Fibroblast of lung (primary cell): ENCODE results near the gene S100A5. TPM values are rescaled to one million over a fixed set of nuclear protein-coding genes. Genes with fewer than 3 reads are reported as not detected.

Source experiments
- DNase-seq, 2 donors: peaks; one replicate each; pipeline versions ENCODE4 v3.0.0 to v3.0.0-alpha.2; 2010; ENCODE audit warnings: low read depth in 2 of 2
- H2AFZ ChIP-seq: 2 replicates; pipeline ENCODE4 v1.5.1; 2012; ENCODE audit warnings: low read length, control low read depth, inconsistent platforms
- H3K27ac ChIP-seq: 2 replicates; pipeline ENCODE4 v1.5.1; 2011; ENCODE audit warnings: low read length, control low read depth; ENCODE audit not compliant: insufficient read depth
- H3K27me3 ChIP-seq: 2 replicates; pipeline ENCODE4 v1.5.1; 2011; ENCODE audit warnings: mild to moderate bottlenecking, low read length; ENCODE audit not compliant: control insufficient read depth, insufficient read depth
- H3K36me3 ChIP-seq: 2 replicates; pipeline ENCODE4 v1.5.1; 2011; ENCODE audit warnings: low read length; ENCODE audit not compliant: control insufficient read depth, insufficient read depth
- H3K4me1 ChIP-seq: 2 replicates; pipeline ENCODE4 v1.5.1; 2011; ENCODE audit warnings: low read length; ENCODE audit not compliant: control insufficient read depth, insufficient read depth; ENCODE audit errors: extremely low read depth
- H3K4me2 ChIP-seq: 2 replicates; pipeline ENCODE4 v1.5.1; 2011; ENCODE audit warnings: low read length, control low read depth; ENCODE audit not compliant: insufficient read depth; ENCODE audit errors: extremely low read depth
- H3K4me3 ChIP-seq, 4 experiments: fragments of 200-600 bp in 1 of 4; sonication (generic) in 1 of 4; replicated peaks in 1 of 4; 2 replicates each; pipeline ENCODE4 v1.5.1; 2011 to 2016; ENCODE audit warnings: low read length in 4 of 4, low read depth in 3 of 4, mild to moderate bottlenecking in 3 of 4, control low read depth in 2 of 4, inconsistent platforms in 1 of 4, mixed read lengths in 1 of 4; ENCODE audit not compliant: insufficient read depth in 1 of 4; ENCODE audit errors: control extremely low read depth in 1 of 4
- H3K79me2 ChIP-seq: 2 replicates; pipeline ENCODE4 v1.5.1; 2012; ENCODE audit warnings: mild to moderate bottlenecking, low read length, inconsistent platforms; ENCODE audit not compliant: control insufficient read depth, insufficient read depth
- H3K9ac ChIP-seq: 2 replicates; pipeline ENCODE4 v1.5.1; 2011; ENCODE audit warnings: mild to moderate bottlenecking, low read length, control low read depth; ENCODE audit not compliant: insufficient read depth
- H3K9me3 ChIP-seq: 2 replicates; pipeline ENCODE4 v1.5.1; 2012; ENCODE audit warnings: low read depth, low read length; ENCODE audit not compliant: control insufficient read depth, insufficient read depth
- H4K20me1 ChIP-seq: 2 replicates; pipeline ENCODE4 v1.5.1; 2011; ENCODE audit warnings: low read length; ENCODE audit not compliant: control insufficient read depth, insufficient read depth; ENCODE audit errors: extremely low read depth
- CTCF ChIP-seq, 2 donors: IDR thresholded peaks in 1 of 2; conservative IDR thresholded peaks in 1 of 2; 1 replicate in 1 of 2; 2 replicates in 1 of 2; pipeline ENCODE4 v1.5.1; 2011 to 2012; ENCODE audit warnings: low read length in 2 of 2, control low read depth in 1 of 2, inconsistent platforms in 1 of 2, low read depth in 1 of 2, mild to moderate bottlenecking in 1 of 2
- EZH2 ChIP-seq: IDR thresholded peaks from 2 replicates; pipeline ENCODE4 v1.5.1; 2012; ENCODE audit warnings: low read length, control low read depth, mild to moderate bottlenecking; ENCODE audit errors: missing control alignments
- polyA plus RNA-seq, 2 donors: library from polyadenylated mRNA; depleted of rRNA in 1 of 2; stranded (reverse) in 1 of 2; unstranded in 1 of 2; fragments of >200 nt; gene quantifications; 2 replicates each; pipeline ENCODE4 v1.2.1, GENCODE V29; 2011 to 2012; ENCODE audit warnings: missing spikeins in 1 of 2
- total RNA-seq: library from RNA; depleted of rRNA; stranded (reverse); fragments of >200 nt; gene quantifications from 2 replicates; pipeline ENCODE4 v1.2.1, GENCODE V29; 2014

Gene S100A5
- total and polyA plus RNA-seq, 2 donors (not counting 1 experiment from before 2014, with no cell fraction given): 0.20 TPM; not detected in 1

- H3K27me3 ChIP-seq: no peaks in the 10 kb centered on the region
- DNase-seq: no peak
- TF ChIP-seq EZH2: no peak
- no peak for TF ChIP-seq CTCF (conservative IDR thresholded peaks at IDR 0.05 in 1 of 2, IDR thresholded peaks at IDR 0.05 in 1 of 2; ENCODE audit: low read depth in 1 of 2, low read length in 2 of 2)
- H3K4me2 ChIP-seq: no peak overlapping the region
- no peak overlapping the region for H3K9ac ChIP-seq
- H2AFZ ChIP-seq: no peak overlapping the region
- no peak overlapping the region for H3K4me3 ChIP-seq
- H3K27ac ChIP-seq: no peak overlapping the region
- peaks cover 2% of the 10 kb centered on the region for H3K4me1 ChIP-seq
- H3K9me3 ChIP-seq: no peaks in the 10 kb centered on the region
- no peaks in the 10 kb centered on the region for H4K20me1 ChIP-seq
- H3K36me3 ChIP-seq: no peaks in the 10 kb centered on the region
- H3K79me2 ChIP-seq: no peaks in the 10 kb centered on the region
Observed at GRCh38 chr1:153587314-153587713, 46.6 kb upstream of the S100A5 start.

- Histone ChIP-seq H3K27me3 (no peaks in the 10 kb centered on the region), H3K79me2 (no peaks in the 10 kb centered on the region), H3K4me2 (no peak overlapping the region), H2AFZ (no peak overlapping the region), H3K4me1 (peaks cover 2% of the 10 kb centered on the region), H3K4me3 (no peak overlapping the region), H3K36me3 (no peaks in the 10 kb centered on the region), H3K27ac (no peak overlapping the region), H3K9ac (no peak overlapping the region), H3K9me3 (no peaks in the 10 kb centered on the region), H4K20me1 (no peaks in the 10 kb centered on the region)
- no peak for DNase-seq
- TF ChIP-seq EZH2 (no peak), CTCF (conservative IDR thresholded peaks at IDR 0.05 in 1 of 2, IDR thresholded peaks at IDR 0.05 in 1 of 2; ENCODE audit: low read depth in 1 of 2, low read length in 2 of 2) (no peak)
Observed at GRCh38 chr1:153586347-153586746, 45.6 kb upstream of the S100A5 start.

- Histone ChIP-seq H3K4me2 (no peak overlapping the region), H3K79me2 (no peaks in the 10 kb centered on the region), H2AFZ (no peak overlapping the region), H3K4me1 (peaks cover 2% of the 10 kb centered on the region), H3K27me3 (no peaks in the 10 kb centered on the region), H3K4me3 (no peak overlapping the region), H3K9me3 (no peaks in the 10 kb centered on the region), H4K20me1 (no peaks in the 10 kb centered on the region), H3K36me3 (no peaks in the 10 kb centered on the region), H3K9ac (no peak overlapping the region), H3K27ac (no peak overlapping the region)
- no peak for DNase-seq
- no peak for TF ChIP-seq EZH2
- TF ChIP-seq CTCF (conservative IDR thresholded peaks at IDR 0.05 in 1 of 2, IDR thresholded peaks at IDR 0.05 in 1 of 2; ENCODE audit: low read depth in 1 of 2, low read length in 2 of 2): no peak
Observed at GRCh38 chr1:153585006-153585405, 44.3 kb upstream of the S100A5 start.
